GM19240 (cell line): Measurements from ENCODE around the gene MYZAP.
"Not testable (repeated sequence)": the region's sequence is repeated elsewhere in the genome, so short reads cannot be mapped to it uniquely, and the experiment has no call there.

Experiments used
- DNase-seq: peaks from one replicate; pipeline ENCODE4 v3.0.0; 2011; ENCODE audit warnings: low spot score; ENCODE audit not compliant: insufficient read length

MYZAP gene

GRCh38 chr15:57592836-57593420, 1.2 kb downstream of the MYZAP start:
- no peak for DNase-seq

DNA sequence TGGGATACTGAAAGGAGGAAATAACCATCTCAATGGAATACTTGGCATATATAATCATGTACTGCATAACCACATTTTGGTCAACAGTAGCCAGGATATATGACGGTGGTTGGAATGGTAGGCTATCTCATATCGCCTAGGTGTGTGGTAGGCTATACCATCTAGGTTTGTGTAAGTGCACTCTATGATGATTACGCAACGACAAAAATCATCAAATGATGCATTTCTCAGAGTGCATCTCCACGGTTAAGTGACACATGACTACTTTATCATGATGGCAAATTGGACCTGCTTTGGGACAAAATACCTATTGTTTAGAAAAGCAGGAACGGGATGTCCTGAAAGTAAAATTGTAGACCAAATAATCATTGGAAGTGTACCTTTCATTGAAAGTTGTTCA, 2.8 kb downstream of the MYZAP start:
- no peak for DNase-seq

- DNase-seq: no peak
Observed at GRCh38 chr15:57595011-57595866, 3.5 kb downstream of the MYZAP start.

DNA sequence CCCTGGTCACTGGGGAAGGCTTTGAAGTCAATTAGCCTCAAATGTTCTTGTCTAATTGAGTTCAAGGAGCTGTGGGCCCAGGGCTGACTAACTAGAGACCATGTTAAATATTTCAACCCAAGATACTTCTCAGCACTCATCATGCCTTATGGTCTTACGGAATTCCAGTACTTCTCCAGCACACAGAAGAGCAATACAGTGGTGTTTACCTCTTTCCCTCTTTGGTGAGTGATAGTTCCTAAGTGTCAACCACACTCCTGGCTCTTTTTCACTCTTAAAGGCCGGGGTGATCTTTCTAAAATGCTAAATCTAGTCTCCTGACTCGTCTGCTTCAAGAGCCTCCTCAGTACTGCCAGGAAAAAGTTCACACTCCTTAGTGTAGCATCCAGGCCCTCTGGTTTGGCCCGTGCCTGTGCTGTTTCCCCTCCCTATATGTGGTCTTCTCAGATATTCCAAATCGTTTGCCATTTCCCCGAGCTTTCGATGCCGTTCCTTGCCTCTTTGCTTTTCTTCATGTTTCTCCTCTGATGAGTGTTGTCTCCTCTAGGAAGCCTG, 4.7 kb downstream of the MYZAP start:
- no peak for DNase-seq

DNA sequence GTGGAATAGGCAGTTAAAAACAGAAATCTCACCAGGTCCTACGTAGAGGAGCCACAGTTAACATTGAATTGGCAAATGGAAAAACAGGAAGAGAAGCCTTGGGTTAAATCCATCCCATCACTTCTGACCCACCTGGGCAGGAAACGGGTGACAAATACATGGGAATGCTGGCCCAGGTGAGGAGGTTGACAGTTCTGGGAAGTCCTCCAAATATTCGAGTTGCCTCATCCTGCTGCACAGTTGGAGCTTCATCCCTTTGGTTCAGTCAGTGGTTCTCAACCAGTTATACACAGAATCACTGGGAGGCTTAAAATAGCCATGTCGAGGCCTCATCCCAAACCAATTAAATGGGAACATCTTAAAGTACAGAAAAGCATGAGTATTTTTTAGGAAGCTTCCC, 5.3 kb downstream of the MYZAP start:
- DNase-seq: no peak

DNA sequence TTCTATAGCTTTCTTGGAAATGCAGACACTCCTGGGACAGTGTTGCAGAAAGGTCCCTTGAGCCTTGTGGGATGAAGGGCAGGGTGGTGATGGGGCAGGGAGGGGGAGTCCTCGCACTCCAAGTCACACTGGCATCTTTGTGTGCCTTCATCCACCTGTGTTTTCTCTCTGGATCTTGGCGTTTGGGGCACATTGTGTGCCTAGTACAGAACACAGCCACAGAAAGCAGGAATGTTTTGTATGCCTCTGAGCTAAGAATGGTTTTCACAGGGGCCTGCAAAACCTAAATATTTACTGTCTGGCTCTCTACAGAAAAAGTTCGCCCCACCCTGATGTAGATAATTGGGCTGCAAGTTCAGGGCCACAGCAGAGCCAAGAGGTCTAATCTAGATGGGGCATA, 5.7 kb downstream of the MYZAP start:
- DNase-seq: no peak

- no peak for DNase-seq
Observed at GRCh38 chr15:57598346-57598745, 6.6 kb downstream of the MYZAP start.

- no peak for DNase-seq
Observed at GRCh38 chr15:57599296-57599810, 7.6 kb downstream of the MYZAP start.

GRCh38 chr15:57600197-57600596, 8.5 kb downstream of the MYZAP start:
- no peak for DNase-seq

DNA sequence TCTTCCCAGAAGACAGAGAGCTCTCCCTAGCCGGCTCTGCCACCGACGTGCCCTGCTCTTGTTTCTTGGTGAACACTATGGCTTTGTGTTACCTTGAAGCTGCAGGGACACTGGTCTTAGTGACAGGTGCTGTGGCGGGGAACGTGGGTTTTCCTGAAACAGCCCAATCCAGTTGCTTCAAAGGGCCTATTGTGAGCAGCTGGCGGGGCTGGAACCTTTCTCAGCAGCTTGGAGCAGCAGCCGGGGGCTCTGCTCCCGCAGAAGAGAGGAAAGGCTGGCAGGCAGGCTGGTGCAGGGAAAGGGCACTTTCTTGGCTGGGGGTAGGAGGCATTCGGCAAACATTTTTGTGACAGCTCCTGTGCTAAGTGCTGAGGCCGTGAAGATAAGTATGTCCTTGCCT, 12.8 kb downstream of the MYZAP start:
- no peak for DNase-seq

GRCh38 chr15:57605491-57605890, 13.8 kb downstream of the MYZAP start:
- no peak for DNase-seq

- DNase-seq: no peak
Observed at GRCh38 chr15:57606048-57606447, 14.3 kb downstream of the MYZAP start.

GRCh38 chr15:57606816-57607215, 15.1 kb downstream of the MYZAP start:
- DNase-seq: no peak

- no peak for DNase-seq
Observed at GRCh38 chr15:57607570-57608000, 15.9 kb downstream of the MYZAP start.

GRCh38 chr15:57609805-57610529, 18.3 kb downstream of the MYZAP start:
- no peak for DNase-seq

- no peak for DNase-seq
Observed at GRCh38 chr15:57611123-57611522, 19.4 kb downstream of the MYZAP start.

DNA sequence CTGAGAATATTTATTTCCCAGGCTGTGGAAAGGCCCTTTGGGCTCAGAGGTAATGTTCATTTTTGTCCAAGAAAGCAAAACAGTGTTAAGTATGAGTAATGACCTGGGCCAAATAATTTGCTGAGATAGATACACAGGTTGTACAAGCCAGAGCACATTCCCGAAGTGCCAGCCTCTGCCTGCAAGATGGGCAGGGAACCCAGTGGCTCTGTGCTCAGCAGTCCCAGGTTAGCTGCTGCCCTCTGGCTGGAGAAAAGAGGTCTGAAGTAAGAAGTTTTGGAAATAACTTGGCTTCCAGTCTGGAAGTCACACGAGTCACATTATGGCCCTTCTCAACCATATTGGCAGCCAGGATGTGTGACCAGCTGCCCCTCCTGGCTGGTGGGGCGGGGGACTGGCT, 20.2 kb downstream of the MYZAP start:
- DNase-seq: no peak

DNA sequence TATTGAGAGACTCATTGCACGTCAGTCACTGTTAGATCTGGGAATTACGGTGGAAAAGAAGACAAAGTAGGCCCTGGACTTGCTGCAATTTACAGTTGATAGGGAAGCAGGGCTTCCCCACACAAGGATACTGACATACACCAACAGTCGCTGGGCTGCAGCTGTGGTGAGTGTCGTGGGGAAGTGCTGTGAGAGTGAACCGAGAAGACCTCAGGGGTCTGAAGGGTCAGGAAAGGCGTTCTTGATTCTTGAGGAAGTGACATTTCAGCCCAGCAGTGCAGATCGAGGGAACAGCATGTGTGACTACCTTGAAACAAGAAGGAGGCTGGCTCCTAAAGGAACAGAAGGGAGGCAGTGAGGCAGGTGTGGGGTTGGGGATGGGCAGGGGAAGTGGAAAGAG, 22.5 kb downstream of the MYZAP start:
- DNase-seq: no peak

- DNase-seq: not testable (repeated sequence)
Observed at GRCh38 chr15:57615951-57616496, 24.3 kb downstream of the MYZAP start.

DNA sequence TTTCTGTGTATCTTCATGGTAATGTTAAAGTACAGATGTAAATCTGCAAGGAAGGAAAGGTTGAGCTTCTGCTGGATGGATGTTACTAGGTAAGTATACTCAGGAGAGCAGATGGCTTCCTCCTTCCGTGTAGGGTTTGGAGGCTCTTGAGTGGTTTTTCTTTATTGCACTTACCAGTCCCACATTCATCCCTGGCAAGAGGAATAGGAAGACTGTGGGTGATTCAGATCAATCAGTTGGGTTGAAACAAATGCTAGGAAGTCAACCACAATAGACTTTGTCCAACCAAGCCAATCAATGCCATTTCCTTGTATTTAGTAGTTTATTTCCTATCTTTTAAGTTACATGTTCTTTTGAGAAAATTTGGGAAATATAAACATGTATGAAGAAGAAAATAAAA, 26.6 kb downstream of the MYZAP start:
- DNase-seq: no peak

- no peak for DNase-seq
Observed at GRCh38 chr15:57619746-57620145, 28.0 kb downstream of the MYZAP start.

DNA sequence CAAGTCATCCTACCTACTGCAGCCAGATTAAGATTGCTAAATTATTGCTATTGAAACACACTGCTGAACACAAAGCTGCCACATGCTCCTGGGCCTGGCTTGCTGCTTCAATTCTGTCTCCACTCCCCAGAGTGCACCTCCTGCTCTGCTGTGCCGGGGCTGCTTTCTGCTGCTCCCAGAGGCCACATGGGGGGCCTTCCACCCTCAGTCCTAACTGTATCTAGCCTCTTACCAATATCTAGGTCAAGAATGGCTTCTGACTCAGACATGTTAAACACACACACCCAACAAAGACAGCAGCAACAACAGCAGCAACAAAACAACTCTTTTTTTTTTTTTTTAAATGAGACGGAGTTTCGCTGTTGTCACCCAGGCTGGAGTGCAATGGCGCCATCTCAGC, 33.0 kb downstream of the MYZAP start:
- no peak for DNase-seq
